ENCODE measurements around the gene IFFO2. TPM values are rescaled to one million over a fixed set of nuclear protein-coding genes. Genes with fewer than 3 reads are reported as not detected.

The IFFO2 gene
- total and polyA plus RNA-seq, 10 of the 15 experiments (the other 5 are each of a cell fraction or from before 2014, with no cell fraction given): 1.2 to 18.4 (median 6.7) TPM

DNA sequence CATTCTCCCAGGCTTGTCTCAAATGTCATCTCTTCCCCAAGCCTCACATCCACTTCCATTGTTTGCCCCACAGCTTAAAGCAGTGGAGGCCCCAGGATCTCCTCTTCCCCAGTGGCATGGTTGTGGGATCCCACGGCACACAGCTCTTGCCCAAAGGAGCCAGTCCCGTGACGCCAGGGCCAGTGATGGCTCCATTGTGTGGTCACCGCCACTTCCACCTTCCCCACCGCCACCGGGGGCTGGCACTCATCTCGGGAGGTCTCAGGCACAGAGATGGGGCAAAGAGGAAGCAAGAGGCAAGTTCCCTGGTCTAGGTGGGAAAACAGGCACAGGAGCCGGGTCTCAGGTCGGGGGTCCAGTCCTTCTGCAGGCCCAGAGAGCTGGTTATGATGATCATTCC, 31.2 kb downstream of the IFFO2 start:
- no peak for FAIRE-seq
- ChIA-PET SMC1A (ENCODE audit: uncharacterized antibody, unreplicated experiment) (interaction anchor here (3.7 to 5.8 kb wide), 2 partner anchors 12 to 31 kb away, joined by 27 to 36 read pairs; partner anchors contain the start of gene IFFO2), POLR2A (interaction anchor here (7.0 kb wide), 1 partner anchor 27 kb away, joined by 96 read pairs; no protein-coding TSS in a partner anchor), CTCF (interaction anchor here (1.0 to 7.1 kb wide), 4 partner anchors 12 to 418 kb away, joined by 4 to 64 read pairs (median 17); partner anchors contain the start of gene IFFO2), RAD21 (ENCODE audit: unreplicated experiment) (interaction anchor here (1.2 kb wide), 1 partner anchor 29 kb away, joined by 3 read pairs; no protein-coding TSS in a partner anchor)
- Histone ChIP-seq H4K20me1 (ENCODE audit: control insufficient read depth, insufficient read depth) (peaks cover 3% of the 10 kb centered on the region; the same call in 1 of the 2 replicates), H3K27me3 (replicated peaks in 1 of 2; ENCODE audit: control insufficient read depth in 2 of 2, insufficient read depth in 2 of 2, low read length in 1 of 2) (no peaks in the 10 kb centered on the region), H3K9me3 (replicated peaks; ENCODE audit: control insufficient read depth, insufficient read depth, low read length) (no peaks in the 10 kb centered on the region), H3K27ac (ENCODE audit: control insufficient read depth, insufficient read depth) (no peak overlapping the region), H3K4me3 (no peak overlapping the region), H3K4me1 (ENCODE audit: control insufficient read depth, insufficient read depth, low read length) (peaks cover 43% of the 10 kb centered on the region), H3K79me2 (ENCODE audit: control insufficient read depth, insufficient read depth, low read length) (peaks cover 16% of the 10 kb centered on the region), H3K4me2 (ENCODE audit: control insufficient read depth, insufficient read depth) (no peak overlapping the region), H3K9ac (ENCODE audit: control insufficient read depth, insufficient read depth, low read length) (no peak overlapping the region), H2AFZ (ENCODE audit: control insufficient read depth, low read depth, low read length) (no peak overlapping the region), H3K36me3 (ENCODE audit: control insufficient read depth in 2 of 2, insufficient read depth in 2 of 2, low read length in 1 of 2) (peaks cover 0 to 4% of the 10 kb centered on the region in 2 experiments; a peak in 3 of 4 replicates)
- no TSS peak for BruUV-seq (replicated peaks)
- intact Hi-C loops (cut with micrococcal nuclease; ENCODE audit: unreplicated experiment) (no loop called here), in situ Hi-C loops (cut with MboI) (no loop called here)
- WGBS (ENCODE audit: insufficient coverage, insufficient replicate concordance, low lambda C conversion rate, missing lambda C conversion rate): over 99% methylated on average over 9 of the region's 9 CpGs
- no peak for DNase-seq (ENCODE audit: low read depth, low spot score)
- ATAC-seq: no peak
- TF ChIP-seq, protein P1, sequence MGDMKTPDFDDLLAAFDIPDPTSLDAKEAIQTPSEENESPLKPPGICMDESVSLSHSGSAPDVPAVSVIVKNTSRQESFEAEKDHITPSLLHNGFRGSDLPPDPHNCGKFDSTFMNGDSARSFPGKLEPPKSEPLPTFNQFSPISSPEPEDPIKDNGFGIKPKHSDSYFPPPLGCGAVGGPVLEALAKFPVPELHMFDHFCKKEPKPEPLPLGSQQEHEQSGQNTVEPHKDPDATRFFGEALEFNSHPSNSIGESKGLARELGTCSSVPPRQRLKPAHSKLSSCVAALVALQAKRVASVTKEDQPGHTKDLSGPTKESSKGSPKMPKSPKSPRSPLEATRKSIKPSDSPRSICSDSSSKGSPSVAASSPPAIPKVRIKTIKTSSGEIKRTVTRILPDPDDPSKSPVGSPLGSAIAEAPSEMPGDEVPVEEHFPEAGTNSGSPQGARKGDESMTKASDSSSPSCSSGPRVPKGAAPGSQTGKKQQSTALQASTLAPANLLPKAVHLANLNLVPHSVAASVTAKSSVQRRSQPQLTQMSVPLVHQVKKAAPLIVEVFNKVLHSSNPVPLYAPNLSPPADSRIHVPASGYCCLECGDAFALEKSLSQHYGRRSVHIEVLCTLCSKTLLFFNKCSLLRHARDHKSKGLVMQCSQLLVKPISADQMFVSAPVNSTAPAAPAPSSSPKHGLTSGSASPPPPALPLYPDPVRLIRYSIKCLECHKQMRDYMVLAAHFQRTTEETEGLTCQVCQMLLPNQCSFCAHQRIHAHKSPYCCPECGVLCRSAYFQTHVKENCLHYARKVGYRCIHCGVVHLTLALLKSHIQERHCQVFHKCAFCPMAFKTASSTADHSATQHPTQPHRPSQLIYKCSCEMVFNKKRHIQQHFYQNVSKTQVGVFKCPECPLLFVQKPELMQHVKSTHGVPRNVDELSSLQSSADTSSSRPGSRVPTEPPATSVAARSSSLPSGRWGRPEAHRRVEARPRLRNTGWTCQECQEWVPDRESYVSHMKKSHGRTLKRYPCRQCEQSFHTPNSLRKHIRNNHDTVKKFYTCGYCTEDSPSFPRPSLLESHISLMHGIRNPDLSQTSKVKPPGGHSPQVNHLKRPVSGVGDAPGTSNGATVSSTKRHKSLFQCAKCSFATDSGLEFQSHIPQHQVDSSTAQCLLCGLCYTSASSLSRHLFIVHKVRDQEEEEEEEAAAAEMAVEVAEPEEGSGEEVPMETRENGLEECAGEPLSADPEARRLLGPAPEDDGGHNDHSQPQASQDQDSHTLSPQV (IDR thresholded peaks at IDR 0.05): no peak
- TF ChIP-seq SREBF2 (IDR thresholded peaks at IDR 0.05; ENCODE audit: low read length): no peak
- TF ChIP-seq, protein P2, sequence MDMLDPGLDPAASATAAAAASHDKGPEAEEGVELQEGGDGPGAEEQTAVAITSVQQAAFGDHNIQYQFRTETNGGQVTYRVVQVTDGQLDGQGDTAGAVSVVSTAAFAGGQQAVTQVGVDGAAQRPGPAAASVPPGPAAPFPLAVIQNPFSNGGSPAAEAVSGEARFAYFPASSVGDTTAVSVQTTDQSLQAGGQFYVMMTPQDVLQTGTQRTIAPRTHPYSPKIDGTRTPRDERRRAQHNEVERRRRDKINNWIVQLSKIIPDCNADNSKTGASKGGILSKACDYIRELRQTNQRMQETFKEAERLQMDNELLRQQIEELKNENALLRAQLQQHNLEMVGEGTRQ (IDR thresholded peaks at IDR 0.05; ENCODE audit: borderline replicate concordance, low read depth, low read length): no peak
- TF ChIP-seq POU2F2 (IDR thresholded peaks at IDR 0.05; ENCODE audit: borderline replicate concordance, low read depth, low read length): no peak
- TF ChIP-seq, protein P3, sequence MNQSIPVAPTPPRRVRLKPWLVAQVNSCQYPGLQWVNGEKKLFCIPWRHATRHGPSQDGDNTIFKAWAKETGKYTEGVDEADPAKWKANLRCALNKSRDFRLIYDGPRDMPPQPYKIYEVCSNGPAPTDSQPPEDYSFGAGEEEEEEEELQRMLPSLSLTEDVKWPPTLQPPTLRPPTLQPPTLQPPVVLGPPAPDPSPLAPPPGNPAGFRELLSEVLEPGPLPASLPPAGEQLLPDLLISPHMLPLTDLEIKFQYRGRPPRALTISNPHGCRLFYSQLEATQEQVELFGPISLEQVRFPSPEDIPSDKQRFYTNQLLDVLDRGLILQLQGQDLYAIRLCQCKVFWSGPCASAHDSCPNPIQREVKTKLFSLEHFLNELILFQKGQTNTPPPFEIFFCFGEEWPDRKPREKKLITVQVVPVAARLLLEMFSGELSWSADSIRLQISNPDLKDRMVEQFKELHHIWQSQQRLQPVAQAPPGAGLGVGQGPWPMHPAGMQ (IDR thresholded peaks at IDR 0.05; ENCODE audit: borderline replicate concordance): no peak
- no peak for TF ChIP-seq KAT2A (conservative IDR thresholded peaks at IDR 0.05; ENCODE audit: control insufficient read depth, low read depth, low read length)
- TF ChIP-seq MTA2 (IDR thresholded peaks at IDR 0.05; ENCODE audit: low read depth): no peak
- TF ChIP-seq EED (IDR thresholded peaks at IDR 0.05; ENCODE audit: low read depth): no peak
- no peak for TF ChIP-seq SMAD1 (IDR thresholded peaks at IDR 0.05; ENCODE audit: low read depth, partially characterized antibody)
- TF ChIP-seq TCF12 (IDR thresholded peaks at IDR 0.05; ENCODE audit: low read depth, low read length): no peak
- TF ChIP-seq, protein P4, sequence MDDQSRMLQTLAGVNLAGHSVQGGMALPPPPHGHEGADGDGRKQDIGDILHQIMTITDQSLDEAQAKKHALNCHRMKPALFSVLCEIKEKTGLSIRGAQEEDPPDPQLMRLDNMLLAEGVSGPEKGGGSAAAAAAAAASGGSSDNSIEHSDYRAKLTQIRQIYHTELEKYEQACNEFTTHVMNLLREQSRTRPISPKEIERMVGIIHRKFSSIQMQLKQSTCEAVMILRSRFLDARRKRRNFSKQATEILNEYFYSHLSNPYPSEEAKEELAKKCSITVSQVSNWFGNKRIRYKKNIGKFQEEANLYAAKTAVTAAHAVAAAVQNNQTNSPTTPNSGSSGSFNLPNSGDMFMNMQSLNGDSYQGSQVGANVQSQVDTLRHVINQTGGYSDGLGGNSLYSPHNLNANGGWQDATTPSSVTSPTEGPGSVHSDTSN (IDR thresholded peaks at IDR 0.05; ENCODE audit: insufficient replicate concordance, low read depth, low read length): no peak
- TF ChIP-seq NFIC (IDR thresholded peaks at IDR 0.05; ENCODE audit: low read depth, low read length): no peak
- TF ChIP-seq, protein P5, sequence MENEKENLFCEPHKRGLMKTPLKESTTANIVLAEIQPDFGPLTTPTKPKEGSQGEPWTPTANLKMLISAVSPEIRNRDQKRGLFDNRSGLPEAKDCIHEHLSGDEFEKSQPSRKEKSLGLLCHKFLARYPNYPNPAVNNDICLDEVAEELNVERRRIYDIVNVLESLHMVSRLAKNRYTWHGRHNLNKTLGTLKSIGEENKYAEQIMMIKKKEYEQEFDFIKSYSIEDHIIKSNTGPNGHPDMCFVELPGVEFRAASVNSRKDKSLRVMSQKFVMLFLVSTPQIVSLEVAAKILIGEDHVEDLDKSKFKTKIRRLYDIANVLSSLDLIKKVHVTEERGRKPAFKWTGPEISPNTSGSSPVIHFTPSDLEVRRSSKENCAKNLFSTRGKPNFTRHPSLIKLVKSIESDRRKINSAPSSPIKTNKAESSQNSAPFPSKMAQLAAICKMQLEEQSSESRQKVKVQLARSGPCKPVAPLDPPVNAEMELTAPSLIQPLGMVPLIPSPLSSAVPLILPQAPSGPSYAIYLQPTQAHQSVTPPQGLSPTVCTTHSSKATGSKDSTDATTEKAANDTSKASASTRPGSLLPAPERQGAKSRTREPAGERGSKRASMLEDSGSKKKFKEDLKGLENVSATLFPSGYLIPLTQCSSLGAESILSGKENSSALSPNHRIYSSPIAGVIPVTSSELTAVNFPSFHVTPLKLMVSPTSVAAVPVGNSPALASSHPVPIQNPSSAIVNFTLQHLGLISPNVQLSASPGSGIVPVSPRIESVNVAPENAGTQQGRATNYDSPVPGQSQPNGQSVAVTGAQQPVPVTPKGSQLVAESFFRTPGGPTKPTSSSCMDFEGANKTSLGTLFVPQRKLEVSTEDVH (IDR thresholded peaks at IDR 0.05; ENCODE audit: low read depth, partially characterized antibody): no peak

All from GM12878 (cell line).